Measurements from ENCODE around the gene STUB1. TPM values are rescaled to one million over a fixed set of nuclear protein-coding genes. Genes with fewer than 3 reads are reported as not detected.

Gene STUB1
- total RNA-seq, 1 experiment from 2014 or later = 102 TPM

GRCh38 chr16:727291-727977, 47.2 kb downstream of the STUB1 start:
- Histone ChIP-seq H2BK12ac (ENCODE audit: insufficient read length, low read depth, low read length) (no peak overlapping the region), H3K18ac (ENCODE audit: insufficient read length, low read depth, low read length) (peak overlapping the region; percentile 53), H3K4ac (ENCODE audit: low read depth, low read length) (no peak overlapping the region), H4K5ac (ENCODE audit: insufficient read length, low read depth, low read length) (no peak overlapping the region), H2BK20ac (ENCODE audit: low read depth, low read length, poor library complexity, severe bottlenecking) (no peak overlapping the region), H4K91ac (ENCODE audit: insufficient read length, low read depth, low read length) (no peak overlapping the region), H2BK5ac (ENCODE audit: insufficient read length, low read length) (no peak overlapping the region), H3K9ac (ENCODE audit: extremely low read depth, insufficient read length, low read length) (no peak overlapping the region), H4K8ac (replicated peaks; ENCODE audit: insufficient read length, low read depth, low read length) (no peak overlapping the region), H3K79me1 (ENCODE audit: insufficient read depth, low read depth, low read length, poor library complexity, severe bottlenecking) (no peaks in the 10 kb centered on the region), H3K27me3 (ENCODE audit: insufficient read depth, low read length) (no peaks in the 10 kb centered on the region), H3K23ac (ENCODE audit: insufficient read length, low read depth, low read length) (no peak overlapping the region), H2BK15ac (ENCODE audit: low read depth, low read length) (no peak overlapping the region), H2BK120ac (ENCODE audit: low read depth, low read length, poor library complexity, severe bottlenecking) (no peak overlapping the region), H2AFZ (ENCODE audit: low read length) (no peak overlapping the region), H3K14ac (ENCODE audit: insufficient read depth, low read length) (peak overlapping the region; percentile 35; the same call in 1 of the 2 replicates), H3T11ph (ENCODE audit: low read length) (no peak overlapping the region), H3K4me2 (ENCODE audit: insufficient read depth, insufficient read length, low read length) (peak overlapping the region; percentile 87), H4K20me1 (ENCODE audit: control insufficient read depth, insufficient read depth, insufficient read length) (no peaks in the 10 kb centered on the region), H3K4me1 (ENCODE audit: insufficient read depth, low read length) (no peaks in the 10 kb centered on the region), H2AK5ac (ENCODE audit: insufficient read length, low read length) (no peak overlapping the region), H3K56ac (ENCODE audit: insufficient read length, low read depth, low read length) (no peak overlapping the region), H3K27ac (ENCODE audit: insufficient read length, low read depth, low read length) (no peak overlapping the region), H3K79me2 (ENCODE audit: insufficient read depth, low read length) (no peaks in the 10 kb centered on the region), H3K23me2 (ENCODE audit: insufficient read length, low read depth, low read length, poor library complexity, severe bottlenecking) (peaks cover 11% of the 10 kb centered on the region), H3K9me3 (ENCODE audit: control insufficient read depth, low read depth, low read length) (no peaks in the 10 kb centered on the region)
- TF ChIP-seq CTCF (conservative IDR thresholded peaks at IDR 0.05) = no peak
- DNase-seq = no peak
- Mint-ChIP-seq H3K9me3 (no peaks in the 10 kb centered on the region), H3K27me3 (ENCODE audit: low read depth) (peaks cover 14% of the 10 kb centered on the region), H3K4me3 (peak overlapping the region; percentile 47 to 72), H3K36me3 (ENCODE audit: insufficient read depth in 1 of 3, low read depth in 3 of 3) (peaks cover 0 to 7% (median 5%) of the 10 kb centered on the region in 3 experiments; a peak in 3 of 7 replicates), H3K27ac (no peak overlapping the region), H3K4me1 (no peaks in the 10 kb centered on the region)
- WGBS (ENCODE audit: extremely low coverage, insufficient read length, low lambda C conversion rate) = no CpG with 5 or more reads among the region's 61 CpGs

Measured in H9 (cell line).